HG03095 (cell line): ENCODE data around the gene FRMPD2.
"Not testable (repeated sequence)": the region's sequence is repeated elsewhere in the genome, so short reads cannot be mapped to it uniquely, and the experiment has no call there.

Experiments
- ATAC-seq: cut with Tn5 transposase; IDR thresholded peaks from one replicate; pipeline ENCODE4 v1.9.1; 2021; ENCODE audit warnings: moderate library complexity; ENCODE audit not compliant: unreplicated experiment

The FRMPD2 gene

GRCh38 chr10:48209241-48209640, 65.3 kb downstream of the FRMPD2 start:
- no peak for ATAC-seq

DNA sequence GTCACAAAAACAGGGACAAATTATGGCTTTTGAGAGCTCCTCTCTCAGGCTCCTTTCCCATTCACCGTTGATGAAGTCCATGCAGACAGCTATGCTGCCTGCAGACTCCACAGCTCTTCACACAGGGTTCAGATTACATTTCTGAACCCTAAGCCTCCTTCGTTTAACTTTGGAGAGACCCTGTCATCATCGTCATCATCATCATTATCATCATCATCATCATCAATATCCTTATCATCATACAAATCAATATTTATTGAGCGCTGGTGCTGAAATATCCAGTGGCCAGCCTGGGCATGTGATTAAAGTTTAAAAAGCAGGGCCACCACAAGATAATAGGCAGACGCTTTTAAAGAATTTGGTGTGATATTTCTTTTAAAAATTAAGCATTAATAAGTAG, 66.6 kb downstream of the FRMPD2 start:
- ATAC-seq = no peak

DNA sequence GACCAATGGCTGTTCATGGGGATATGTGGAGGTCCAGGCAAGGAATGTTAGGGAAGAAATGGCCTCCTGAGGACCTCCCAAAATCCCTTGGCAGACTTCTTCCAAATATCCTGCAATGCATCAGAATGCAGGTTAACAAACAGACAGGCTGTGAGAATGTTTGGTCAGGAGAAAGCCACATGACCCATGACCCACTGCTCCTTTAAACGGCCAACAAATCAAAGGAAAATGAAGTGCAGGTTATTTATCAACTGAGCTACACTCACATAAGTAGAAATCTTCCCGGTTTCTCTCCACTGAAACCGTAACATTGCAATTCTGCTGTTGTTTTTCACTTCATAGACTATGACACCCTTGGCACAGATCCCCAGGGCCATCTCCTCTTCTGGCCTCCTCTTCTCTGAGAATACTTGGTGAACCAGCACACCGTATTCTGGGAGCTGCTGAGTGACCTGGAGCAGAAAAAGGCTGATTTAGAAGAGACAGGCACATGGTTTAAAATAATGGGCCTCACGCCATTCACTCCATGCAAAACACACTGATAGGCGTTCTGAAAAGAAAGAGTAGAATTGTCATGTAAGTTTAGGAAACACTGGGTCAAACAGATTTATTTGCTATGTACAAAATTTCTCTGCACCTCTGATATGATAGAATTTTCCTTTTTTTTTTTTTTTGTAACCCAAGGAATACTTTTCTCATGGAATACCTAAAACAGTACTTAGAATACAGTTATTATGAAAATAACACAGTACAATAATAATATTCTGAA, 67.8 kb downstream of the FRMPD2 start:
- no peak for ATAC-seq

- ATAC-seq = no peak
Observed at GRCh38 chr10:48205918-48206317, 68.6 kb downstream of the FRMPD2 start.

DNA sequence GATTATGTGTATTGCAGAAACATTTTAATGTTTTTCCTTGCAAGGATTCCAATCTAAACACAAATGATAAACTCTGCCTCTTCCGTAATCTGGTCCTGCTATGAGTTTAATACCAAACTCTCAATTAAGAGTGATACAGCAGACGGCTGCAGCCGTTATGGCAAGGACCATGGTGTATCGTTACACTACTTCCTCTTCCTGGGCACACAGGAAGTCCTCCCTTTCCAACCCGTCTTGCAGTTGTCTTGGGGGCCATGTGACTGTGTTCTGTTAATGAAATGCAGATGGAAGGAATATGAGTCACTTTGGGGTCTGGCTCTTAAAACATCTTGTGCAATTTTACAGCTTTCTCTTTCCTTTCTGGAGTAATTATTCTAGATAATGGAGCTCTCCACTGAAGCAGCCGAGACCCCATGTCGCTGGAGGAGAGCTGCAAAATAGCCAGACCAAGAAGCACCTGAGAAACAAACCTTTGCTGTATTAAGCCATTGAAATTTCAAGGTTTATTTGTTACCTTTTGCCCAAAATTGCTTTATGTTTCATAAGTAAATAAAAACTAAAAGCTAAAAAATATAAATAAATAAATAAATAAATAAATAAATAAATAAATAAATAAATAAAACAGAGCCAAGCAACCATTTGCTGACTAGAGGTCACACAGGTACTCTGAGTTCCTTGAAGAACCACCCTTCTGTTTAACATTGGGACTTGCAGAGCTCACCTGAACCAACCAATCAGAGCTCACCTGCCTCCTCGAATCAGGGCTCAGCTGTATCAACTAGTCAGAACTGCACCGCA, 74.7 kb downstream of the FRMPD2 start:
- no peak for ATAC-seq

DNA sequence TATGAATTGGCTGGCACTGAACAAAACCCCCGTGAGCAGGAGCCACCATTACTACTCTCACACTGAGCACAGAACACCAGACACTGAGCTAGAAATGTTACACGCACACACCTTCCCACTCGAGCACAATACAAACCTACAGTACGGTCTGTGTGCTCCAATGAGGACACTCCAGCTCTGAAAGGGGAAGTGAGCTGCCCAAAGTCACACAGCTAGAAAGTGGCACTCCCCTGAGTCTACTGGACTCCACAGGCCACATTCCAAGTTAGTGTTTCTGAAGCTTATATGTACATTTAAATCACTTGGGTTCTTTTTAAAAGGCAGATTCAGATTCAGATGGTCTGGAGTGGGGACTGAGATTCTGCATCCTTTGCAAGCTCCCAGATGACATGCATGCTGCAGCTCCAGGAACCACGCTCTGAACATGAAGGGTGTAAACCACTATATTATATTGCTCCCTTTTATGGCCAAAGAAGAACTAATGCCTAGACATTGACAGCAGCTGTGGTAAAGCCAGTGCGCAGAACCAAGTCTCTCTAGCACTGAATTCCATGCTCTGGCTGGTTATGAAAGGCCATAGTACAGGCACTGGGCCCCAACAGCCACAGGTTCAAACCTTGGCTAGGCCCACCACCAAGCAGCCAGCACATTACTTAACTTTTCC, 77.1 kb downstream of the FRMPD2 start:
- ATAC-seq = no peak

- no peak for ATAC-seq
Observed at GRCh38 chr10:48195803-48196202, 78.7 kb downstream of the FRMPD2 start.

DNA sequence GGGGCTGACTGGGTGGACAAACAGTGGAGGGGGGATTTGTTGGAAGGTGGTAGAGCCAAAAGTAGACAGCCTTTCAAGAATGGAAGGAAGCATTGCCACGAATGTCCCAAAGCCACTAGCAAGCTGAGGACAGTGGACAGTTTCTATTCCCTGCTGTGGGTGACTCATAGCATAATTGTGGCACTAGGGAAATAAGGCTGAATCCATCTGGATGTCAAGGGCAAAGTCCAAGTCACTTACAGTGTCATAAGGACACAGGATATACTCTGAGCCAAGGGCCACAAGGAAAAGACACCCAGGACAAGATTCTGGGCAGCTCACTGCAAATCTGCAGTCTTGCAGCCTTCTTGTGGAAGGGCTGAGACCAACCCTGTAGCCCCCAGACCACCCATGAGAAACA, 79.7 kb downstream of the FRMPD2 start:
- no peak for ATAC-seq

GRCh38 chr10:48193556-48193955, 80.9 kb downstream of the FRMPD2 start:
- ATAC-seq = no peak

- ATAC-seq = no peak
Observed at GRCh38 chr10:48192881-48193450, 81.5 kb downstream of the FRMPD2 start.

DNA sequence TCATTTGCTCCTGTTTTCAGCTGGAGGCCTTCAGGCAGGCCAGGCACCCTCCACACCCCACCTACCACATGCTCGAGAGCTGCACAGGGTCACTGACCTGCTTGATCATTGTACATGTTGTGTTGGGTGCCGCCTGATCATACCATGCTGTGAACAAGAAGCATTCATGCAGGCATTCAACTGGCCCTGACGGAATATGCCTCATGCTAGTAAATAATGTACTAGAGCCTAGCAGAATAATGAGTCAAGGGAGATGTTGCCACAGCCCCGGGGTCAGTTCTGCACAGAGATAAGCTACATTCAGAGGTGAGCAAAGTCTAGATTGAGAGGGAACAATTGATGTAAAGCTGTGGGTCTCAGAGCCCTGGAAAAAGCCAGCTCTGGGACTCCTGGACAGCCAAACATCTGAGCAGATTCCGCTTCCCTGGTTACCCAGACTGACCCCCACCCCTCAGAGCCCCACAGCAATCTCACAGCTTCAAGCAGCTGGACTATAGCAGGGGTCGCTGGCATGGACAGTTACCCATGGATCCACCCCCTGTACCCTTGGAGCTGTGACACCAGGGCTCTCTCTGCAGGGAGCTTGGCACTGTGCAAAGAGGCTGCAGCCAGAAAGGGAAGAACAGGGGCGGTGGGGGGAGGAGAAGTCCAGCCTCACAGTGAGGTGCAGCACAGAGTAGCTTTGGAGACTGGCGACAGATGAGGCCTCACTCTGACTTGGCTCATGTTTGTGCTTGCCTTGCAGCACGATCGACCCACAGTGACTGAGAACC, 86.6 kb downstream of the FRMPD2 start:
- ATAC-seq = no peak

DNA sequence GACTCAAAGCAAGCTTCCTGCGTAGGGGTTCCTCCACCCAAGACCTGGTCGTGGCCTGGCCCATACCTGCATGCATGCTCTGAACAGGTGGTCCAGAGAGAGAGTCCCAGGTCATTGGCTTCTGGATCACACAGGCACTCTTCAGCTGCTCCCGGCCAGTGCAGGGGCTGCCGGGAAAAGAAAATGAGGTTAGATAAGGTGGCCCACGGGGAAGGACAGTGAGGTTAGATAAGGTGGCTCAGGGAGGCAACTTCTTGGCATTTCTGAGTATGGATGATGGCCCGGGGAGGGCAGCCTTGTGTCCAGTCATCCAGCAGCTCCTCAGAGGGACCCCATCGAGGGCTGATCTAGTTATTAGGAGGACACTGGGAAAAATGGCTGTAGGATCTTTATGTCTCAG, 87.4 kb downstream of the FRMPD2 start:
- no peak for ATAC-seq

DNA sequence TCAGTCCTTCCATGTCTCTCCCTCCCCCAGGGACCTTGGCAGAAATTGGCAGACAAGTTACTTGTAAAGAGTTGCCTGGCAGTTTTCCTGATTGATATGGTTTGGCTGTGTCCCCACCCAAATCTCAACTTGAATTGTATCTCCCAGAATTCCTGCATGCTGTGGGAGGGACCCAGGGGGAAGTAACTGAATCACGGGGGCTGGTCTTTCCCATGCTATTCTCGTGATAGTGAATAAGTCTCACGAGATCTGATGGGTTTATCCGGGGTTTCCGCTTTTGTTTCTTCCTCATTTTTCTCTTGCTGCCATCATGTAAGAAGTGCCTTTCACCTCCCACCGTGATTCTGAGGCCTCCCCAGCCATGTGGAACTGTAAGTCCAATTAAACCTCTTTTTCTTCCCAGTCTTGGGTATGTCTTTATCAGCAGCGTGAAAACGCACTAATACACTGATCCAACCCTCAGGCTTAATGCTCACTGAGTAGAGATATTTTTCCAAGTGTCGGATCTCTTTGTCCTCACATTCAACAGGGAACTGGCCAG, 88.2 kb downstream of the FRMPD2 start:
- not testable (repeated sequence) for ATAC-seq

DNA sequence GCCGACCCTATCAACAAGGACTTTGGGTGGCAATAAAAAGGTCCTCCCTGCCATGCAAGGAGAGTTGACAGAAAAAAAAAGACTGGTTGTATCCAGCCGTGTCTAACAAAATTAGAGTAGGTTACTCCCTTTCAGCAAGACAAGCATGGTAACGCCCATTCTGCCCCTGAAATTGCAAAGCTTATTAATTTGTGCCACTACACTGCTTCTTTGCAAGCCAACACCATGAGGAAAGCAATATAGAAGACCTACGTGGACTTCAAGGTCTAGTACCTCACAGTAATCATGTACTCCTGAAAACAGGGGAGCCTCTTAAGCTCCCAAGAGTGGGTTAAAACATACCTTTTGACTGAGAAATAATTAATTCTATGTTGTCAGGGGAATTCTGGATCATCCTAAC, 90.3 kb downstream of the FRMPD2 start:
- no peak for ATAC-seq

GRCh38 chr10:48172715-48173114, 101.8 kb downstream of the FRMPD2 start:
- not testable (repeated sequence) for ATAC-seq

DNA sequence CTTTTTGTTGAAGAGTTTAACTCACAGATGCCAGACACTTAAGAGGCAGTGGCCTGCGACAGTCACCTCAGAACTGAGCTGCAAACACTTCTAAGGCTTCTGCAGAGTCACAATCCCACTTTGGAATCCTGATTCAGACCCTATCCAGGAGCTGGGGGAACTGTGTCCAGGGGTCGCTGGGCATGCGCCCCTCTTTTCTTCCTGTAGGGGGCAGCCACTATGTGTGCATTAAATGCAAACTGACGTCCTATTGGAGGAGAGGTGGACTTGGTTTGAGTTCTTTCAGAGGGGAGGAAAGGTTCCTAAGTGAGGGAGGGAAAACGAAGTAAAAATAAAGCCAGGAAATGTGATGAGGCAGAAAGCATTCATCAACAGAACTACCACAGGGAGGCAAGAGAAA, 113.8 kb downstream of the FRMPD2 start:
- not testable (repeated sequence) for ATAC-seq

- ATAC-seq = not testable (repeated sequence)
Observed at GRCh38 chr10:48160163-48160562, 114.3 kb downstream of the FRMPD2 start.

- ATAC-seq = not testable (repeated sequence)
Observed at GRCh38 chr10:48154211-48155140, 120.0 kb downstream of the FRMPD2 start.

- not testable (repeated sequence) for ATAC-seq
Observed at GRCh38 chr10:48147643-48148042, 126.9 kb downstream of the FRMPD2 start.
